ENCODE measurements around the gene IFT74.
A peak's percentile ranks its signal among the peaks of the same experiment; 100 is the strongest.

The IFT74 gene

DNA sequence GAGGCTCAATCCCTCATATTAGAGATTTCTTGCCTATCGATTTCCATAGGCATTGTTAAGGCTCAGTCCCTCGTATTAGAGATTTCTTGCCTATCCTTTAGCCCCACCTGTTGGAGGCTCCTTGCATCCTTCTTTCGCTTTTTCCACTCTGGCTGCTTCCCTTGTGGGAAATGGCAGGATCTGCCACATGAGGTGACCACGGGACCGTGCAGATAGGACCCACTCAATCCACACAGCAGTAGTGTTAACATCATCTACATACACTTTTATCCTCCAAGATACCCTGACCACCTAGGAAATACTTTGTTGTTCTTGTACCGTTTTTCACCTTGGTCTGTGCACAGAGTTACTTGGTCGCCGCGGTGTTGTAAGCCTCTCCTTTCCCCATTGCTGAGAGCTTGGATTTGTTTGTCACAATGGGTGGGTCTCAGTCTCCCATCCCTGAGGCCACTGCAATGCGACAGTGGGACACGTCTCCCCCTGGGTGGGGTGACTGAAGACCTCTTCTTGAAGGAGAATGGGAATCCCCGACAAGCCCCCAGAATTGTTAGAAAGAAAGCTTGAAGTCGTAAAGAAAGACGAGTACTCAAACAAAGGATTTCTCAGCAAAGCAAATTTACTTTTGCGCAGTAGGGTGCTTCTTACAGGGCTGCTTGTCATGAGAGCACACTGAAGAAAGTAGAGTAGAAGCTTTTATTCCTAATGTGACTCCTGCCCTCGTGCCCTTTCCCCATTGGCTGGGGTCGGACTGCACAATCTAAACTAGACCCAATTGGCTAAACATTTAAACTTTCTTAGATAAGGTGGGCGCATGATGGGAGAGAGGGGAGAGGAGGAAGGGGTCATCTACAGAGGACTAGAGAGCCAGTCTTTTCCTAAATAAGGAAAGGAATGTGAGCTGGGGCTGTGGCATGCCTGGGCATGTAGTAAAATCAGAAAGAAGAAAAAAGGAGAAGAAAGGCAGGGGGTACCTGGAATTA lies 19.8 kb downstream of the IFT74 start:
- DNase-seq, result no peak

DNA sequence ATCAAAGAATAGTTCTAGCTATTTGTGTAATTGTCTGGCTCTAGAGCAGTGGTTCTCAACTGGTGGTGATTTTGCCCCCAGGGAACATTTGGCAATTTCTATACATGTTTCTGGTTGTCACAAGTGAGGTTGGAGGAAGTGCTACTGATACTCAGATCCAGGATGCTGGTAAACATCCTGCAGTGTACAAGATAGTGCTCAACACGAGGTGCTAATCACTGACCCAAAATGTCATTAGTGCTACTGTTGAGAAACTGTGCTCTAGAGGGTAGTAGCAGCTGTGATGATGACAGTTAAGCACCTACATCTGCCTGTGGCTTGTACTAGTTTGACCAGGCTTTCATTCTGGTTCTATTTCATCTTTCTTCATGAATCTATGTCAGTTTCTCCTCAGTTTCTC lies 27.1 kb downstream of the IFT74 start:
- DNase-seq, result no peak

DNA sequence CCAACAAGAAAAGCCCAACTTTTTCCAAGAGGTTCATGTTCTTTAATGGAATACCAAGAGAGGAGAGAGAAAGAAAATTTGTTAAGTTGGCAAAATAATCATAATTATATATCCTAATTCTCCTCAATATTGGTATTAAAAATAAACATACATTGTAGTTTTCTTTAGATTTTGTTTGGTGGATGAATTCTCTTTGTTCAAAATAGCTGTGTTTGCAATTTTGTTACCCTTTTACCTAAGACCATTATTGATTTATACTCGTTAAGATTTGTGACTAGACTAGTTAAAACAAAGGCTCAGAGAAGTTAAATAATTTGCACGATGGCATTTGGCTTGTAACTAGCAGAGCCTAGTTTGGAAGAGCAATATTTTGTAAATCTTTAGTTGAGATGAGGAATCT lies 39.6 kb downstream of the IFT74 start:
- no peak for DNase-seq

DNA sequence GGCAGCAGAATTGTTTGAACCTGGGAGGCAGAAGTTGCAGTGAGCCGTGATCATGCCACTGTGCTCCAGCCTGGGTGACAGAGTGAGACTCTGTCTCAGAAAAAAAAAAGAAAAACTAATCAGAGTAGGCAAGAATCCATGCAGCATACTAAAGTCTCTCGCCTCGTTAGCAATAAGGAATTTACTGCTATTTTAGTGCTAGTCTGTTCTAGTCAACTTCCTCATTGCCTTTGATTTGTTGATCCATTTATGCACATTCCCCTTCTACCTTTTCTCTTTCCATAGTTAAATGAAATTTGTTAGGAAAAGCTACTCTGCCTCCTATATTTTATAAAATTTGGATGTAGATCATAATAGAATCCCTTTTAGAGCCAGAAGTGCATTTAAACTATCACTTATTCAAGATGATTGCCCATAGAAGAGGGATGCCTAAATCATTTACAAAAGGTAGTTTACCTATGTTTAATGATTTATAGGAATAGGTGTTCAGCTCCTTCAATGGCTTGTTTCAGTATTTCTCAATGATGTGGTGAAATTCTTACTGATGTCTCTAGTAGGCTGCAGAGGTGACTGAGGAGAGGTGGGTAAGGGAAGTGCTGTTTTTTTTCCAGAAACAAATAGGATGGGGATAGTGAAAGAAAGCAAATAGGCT lies 47.3 kb downstream of the IFT74 start:
- no peak for DNase-seq

DNA sequence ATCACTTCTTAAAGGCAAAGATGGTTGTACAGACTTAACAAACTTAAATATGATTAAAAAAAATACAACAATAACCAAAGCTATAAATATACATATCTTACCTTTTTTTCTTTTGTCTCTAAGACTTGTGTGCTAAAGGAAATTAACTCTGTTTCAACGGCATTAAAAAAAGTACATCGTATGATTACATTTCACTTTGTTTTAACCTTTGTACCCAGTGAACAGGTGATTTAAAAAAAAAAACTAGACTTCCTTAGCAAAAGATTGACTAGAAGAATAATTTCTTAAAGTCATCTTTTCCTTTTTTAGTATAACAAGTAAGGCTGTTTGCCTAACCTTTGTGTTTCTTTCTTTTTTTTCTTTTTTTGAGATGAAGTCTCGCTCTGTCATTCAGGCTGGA lies 49.3 kb downstream of the IFT74 start, which contains the start of gene LRRC19:
LRRC19 (minus strand) TSS at position 182 of the 400 bp plus-strand sequence. CDS start 5,978 bp downstream, outside the sequence.
- DNase-seq, result no peak

DNA sequence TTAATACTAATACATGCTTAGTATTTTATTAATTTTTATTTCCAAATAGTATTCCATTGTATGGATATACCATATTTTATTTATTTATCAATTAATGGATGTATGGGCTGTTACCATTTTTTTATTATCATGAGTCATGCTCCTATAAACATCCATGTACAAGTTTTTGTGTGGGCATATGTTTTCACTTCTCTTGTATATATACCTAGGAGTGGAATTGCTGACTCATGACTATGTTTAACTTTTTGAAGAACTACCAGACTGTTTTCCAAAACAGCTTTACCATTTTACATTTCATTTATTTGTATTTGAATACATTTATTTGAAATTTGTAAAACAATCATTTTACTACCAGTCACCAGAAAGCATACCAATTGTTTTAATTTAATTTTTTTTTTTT lies 63.4 kb downstream of the IFT74 start:
- DNase-seq, result no peak

DNA sequence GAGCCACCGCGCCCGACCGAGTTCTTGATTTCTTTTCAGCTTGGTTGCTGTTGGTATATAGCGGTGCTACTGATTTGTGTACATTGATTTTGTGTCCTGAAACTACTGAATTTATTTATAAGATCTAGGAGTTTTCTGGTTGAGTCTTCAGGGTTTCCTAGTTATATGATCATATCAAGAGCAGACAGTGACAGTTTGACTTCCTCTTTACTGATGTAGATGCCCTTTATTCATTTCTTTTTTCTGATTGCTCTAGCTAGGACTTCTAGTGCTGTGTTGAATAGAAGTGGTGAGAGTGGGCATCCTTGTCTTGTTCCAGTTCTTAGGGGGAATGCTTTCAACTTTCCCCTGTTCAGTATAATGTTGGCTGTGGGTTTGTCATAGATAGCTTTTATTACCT lies 66.7 kb downstream of the IFT74 start:
- DNase-seq, result no peak

DNA sequence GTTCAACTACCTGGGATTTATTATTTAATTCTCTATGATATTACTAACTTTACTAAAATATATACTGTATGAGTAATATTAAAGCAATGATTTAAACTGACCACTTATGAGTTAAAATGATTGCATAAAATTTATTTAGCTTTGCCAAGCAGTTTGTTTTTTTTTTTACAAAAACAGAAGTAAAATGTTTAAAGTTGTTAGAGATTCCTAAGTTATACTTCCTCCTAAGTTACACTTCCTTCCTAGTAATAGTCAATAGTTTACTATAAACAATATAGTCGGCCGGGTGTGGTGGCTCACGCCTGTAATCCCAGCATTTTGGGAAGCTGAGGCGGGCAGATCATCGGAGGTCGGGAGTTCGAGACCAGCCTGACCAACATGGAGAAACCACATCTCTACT lies 73.0 kb downstream of the IFT74 start:
- no peak for DNase-seq

DNA sequence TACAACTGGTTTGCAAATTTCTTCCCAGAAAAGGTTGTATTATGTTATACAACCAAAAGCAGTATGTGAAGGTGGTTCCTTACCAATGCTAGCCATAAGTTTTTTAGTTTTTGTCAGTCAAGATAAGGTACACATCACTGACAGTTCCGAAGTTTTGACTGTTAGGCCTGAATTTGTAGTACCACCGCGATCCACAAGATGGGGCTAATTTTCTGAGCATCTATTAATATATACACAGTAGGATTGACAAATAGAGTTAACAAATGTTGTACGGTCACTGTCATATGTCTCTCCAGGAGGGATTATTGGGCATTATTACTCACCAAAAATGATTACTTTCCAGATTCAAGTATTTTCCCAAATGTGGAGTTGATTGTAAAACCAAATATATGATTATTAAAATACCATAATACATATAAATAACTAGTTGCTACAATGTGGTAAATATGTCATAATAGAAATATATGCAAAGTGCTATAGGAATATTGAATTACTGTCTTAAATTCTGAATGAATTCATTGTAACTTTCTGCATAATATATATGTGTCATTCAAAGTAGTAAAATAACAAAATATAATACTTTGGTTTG lies 77.7 kb downstream of the IFT74 start:
- DNase-seq, result peak; percentile 77

DNA sequence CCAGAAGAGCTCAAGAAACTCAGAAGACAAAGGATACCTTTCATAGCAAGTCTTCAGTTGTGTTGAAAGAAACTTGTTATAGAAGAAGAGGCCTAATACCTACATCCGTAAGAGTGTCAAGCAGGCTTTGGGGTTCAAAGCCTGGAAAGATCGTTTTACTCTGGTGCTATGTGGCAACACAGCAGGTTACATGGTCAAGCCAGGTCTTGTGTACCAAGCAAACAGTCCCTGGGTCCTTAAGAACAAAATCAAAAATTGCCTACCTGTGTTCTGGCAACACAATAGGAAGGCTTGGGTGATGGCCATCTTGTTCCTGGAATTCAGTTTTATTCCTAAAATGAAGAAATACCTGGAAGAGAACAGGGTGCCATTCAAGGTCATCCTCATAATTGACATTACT lies 81.3 kb downstream of the IFT74 start:
- no peak for DNase-seq

DNA sequence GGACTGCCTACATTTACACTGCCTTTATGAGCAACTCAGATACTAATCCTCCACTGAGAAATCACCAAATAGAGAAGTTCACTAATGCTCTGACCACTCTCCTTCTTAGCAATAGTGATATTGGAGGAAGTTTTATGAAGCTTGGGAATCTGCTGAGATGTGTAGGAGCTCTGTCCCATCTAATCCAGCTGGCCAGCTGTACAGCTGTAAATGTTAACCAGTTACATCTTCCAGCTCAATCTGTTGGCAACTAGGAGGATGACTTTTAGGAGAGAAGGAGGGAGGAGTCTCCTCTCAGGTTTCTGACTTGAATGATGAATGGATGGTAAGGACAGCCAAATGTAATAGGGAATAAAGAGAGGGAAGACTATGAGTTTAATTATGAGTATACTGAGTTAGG lies 85.5 kb downstream of the IFT74 start:
- DNase-seq, result no peak

DNA sequence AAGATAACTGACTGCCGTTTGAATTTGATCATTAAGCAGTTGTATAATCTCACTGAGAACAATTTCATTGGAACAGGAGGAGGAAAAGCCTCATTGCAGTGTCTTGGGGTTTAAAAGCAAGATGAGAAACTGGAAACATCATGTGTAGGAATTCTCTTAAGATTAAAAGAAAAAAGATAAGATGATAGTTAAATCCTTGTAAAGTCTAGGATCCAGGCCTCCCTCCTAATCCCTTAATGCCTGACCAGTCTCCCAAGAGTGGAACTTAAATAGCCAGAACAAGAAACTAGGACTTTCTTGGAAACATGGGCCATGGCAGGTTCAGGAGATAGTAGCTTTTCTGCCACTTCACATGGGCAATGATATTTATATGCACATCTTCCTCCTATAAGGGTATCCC lies 86.3 kb downstream of the IFT74 start:
- DNase-seq, result no peak

DNA sequence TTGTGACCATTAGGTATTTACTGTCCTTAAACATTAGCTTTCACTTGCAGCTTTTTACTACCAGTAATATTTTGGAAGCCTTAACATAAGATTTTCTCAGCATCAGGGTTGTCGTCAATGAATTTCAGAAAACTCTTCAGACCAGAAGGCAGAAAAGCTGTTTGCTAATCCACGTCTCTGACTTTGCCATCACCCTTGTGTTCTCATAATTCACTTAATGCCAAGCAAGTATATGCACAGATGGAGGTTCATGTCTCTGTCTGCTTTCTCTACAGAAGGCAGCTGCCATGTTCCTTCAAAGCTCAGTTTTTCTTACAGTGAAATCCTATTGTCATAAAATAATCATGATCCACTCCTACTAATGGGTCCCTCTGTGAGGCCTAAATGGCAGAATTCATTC lies 87.0 kb downstream of the IFT74 start:
- no peak for DNase-seq

DNA sequence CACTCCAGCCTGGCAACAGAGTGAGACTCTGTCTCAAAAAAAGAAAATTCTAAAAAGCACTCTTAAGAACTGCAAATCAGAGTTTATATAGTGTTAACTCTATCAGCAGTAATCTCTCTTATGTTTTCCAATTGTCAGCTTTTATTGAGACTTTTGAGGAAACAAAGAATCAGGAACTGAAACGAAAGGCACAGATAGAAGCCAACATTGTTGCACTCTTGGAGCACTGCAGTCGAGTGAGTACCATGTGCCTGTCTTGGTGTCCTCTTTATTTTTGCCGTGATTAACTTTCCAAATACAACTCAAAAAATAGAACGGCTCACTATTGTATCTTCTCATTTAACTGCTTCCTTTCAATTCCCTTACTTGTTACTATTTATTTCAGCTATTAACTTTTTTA lies 90.9 kb downstream of the IFT74 start:
- no peak for DNase-seq

DNA sequence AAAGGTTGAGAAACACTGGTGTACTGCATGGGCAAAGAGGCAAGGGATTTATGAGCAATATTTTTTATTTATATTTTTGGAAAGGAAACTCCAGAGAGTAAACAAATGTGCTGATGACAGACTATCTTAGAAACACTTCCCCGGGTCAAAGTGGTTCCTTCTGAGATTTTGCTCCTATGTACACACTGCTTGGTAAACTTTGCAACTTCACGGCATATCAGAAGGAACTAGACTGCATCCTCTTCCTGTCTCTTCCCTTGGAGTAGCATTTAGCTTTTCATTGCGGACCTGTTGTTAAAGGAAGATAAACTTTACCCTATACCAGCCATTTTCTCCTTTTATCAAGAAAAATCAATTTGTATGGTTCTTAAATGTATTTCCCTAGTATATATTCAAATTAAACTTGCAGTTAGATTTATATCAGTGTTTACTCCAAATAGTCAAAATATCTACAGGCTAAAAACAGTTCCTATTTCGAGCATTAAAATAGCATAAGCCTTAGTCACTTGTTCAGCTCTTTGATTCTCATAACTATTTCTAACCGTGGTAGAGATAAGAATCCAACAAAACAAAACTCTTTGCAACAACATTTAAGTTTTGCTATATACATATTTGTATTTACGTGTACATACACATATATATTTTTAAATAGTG lies 97.3 kb downstream of the IFT74 start:
- no peak for DNase-seq

DNA sequence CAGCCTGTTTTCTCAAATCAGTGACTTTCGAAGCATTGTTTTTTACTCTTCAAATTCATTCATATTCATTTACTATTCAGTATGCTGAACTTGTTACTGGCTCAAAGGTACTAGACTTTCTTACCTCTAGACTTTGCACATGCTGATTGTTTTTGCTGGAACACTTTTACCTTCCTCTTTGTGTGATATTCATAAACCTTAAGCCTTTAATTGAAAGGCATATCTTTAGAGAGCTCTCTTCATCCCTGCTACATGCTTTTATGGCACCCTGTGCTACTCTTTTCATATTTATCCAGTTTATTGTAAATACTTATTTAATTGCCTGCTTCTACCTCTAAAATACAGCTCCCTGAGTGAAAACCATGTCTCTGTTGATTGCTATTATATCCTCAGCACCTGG lies 97.9 kb downstream of the IFT74 start:
- no peak for DNase-seq

DNA sequence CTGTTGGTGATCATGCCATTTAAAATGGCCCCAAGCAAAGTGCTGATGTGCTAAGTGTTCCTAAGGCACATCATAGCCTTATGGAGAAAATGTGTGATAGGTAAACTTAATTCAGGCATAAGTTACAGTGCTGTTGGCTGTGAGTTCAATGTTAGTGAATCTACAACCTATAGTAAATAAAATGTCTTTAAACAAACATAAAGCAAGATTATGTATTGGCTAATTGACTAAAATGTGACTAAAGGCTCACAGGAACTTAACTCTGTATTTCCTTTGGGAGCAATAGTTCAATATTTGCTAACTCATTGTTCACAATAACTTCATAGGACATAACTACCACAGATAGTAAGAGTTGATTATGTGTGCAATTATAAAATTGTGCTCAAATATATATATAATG lies 98.6 kb downstream of the IFT74 start:
- no peak for DNase-seq

DNA sequence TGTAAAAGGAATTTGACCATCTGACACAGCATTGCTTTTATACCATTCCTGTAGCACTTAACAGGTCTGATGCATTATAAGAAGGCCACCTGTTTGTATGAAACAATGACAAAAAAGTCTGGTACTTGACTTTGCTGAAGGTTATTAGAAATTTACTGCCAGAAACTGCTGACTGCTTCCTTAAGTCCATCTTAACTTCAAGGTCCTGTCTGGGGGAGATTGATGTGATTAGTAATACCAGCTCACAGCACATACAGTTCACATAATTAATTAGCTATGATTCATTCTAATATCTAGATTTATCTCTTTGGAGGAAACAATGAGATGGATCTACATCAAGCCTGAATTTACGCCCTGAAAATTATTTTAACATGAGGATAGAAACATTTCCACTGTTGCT lies 103.2 kb downstream of the IFT74 start:
- DNase-seq, result no peak

DNA sequence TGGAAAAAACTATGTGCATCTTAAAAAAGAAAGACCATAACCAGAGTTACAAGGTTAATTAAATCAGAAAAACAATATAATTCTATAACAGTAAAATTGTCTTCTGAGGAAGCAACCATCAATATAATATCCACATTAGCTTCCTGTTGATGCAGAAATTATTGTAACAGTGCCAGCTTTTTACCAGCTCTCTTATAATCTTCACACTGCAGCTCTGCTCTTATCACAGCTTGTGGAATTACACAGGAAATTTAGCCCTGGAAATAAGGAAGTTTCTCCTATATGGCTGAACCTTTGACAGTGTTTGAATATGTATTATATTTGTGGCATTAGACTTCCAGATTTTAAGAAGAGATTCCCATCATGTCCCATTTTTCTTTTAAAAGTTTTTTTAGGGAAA lies 103.7 kb downstream of the IFT74 start:
- no peak for DNase-seq

DNA sequence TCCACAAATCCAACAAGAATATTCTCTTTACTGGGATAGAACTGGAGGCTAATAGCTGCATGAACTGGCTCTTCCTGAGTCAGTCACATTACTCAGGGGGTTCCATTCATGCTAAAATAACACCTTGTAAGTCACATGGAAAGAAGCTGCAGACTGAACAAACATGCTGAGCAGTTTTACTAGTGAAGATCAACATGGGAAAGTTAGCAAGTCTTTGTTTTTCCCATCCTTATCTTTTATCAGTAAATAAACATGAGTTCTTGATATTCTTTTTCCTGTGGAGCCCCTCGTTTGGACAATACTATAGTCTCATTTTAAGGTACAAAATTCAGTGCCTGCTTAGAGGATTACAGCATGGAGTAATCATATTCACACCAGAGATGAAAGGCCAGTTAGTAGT lies 109.1 kb downstream of the IFT74 start:
- DNase-seq, result no peak

DNA sequence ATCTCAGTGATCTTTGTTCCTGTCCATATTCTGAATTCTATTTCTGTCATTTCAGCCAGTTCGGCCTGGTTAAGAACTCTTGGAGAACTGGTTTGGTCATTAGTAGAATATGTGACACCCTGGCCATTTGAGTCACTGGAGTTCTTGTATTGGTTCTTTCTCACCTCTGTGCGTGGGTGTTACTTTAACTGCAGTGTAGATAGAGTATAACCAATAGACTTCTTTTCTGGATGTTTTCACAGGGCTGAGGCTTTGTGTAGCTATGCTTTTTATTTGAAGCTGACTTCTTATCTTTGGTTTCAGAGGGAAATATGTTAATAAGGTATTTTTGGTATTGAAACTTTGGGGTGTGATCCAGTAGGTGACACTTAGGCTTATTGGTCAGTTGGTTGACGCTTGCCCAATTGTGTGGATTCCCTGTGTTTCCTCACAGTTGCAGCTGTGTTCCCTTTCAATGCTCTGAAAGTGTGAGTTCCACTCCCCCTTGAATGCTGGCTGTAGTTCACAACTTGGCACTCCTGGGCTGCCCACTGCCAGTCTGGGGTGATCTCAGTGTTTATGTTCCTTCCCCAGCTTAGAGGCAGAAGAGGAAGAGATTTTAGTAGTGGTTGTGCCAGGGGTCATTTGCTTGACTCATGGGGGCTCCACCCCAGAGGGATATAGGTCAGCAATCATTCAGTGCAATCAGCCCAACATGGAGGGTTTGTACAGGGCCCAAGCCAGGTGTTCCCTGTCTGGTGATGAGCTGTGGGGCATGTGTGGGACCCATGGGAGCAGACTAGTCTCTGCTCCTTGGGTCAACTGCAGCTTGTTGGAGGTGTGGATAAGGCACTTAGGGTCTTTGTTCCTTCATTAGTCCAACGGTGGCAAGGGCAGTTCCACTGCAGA lies 117.9 kb downstream of the IFT74 start:
- no peak for DNase-seq

DNA sequence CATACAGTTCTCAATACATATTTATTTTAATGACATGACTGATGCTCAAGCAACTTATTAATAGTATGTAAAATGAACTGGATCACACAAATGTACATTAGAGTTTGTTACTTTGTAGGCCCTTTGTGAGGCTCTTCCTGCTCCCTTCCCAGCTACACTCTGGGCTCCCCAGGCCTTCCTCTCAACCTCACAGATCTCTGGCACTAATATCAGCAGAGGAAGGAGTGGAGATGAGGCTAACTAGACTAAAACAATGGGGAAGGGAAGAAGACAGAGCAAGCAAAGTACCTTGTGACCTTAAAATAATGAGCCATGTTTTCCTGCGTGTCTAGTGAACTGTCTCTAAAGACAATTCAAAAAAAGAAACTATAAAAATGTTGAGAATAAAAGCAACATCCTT lies 122.5 kb downstream of the IFT74 start:
- no peak for DNase-seq

All from activated CD8-positive, alpha-beta memory T cell treated with anti-CD3 and anti-CD28 coated beads, Interleukin-2, amount 50 U/mL, for 48 hours (primary cell).